Tibial nerve (tissue), 4 donors: ENCODE results near the gene CIDEA. TPM values are rescaled to one million over a fixed set of nuclear protein-coding genes. Genes with fewer than 3 reads are reported as not detected.
A peak's percentile ranks its signal among the peaks of the same experiment; 100 is the strongest.

ENCODE experiments used
- DNase-seq, 2 donors: peaks; one replicate each; pipeline ENCODE4 v3.0.0-alpha.2; 2019; ENCODE audit warnings: low spot score in 2 of 2
- H3K27ac ChIP-seq, 4 donors: fragments of 200-600 bp; sonication (generic) in 3 of 4; one replicate each; pipeline ENCODE4 v1.5.1; 2017 to 2019; ENCODE audit warnings: mild to moderate bottlenecking in 1 of 4
- H3K27me3 ChIP-seq, 2 donors: fragments of 200-600 bp; sonication (generic) in 1 of 2; one replicate each; pipeline versions ENCODE4 v1.5.1 to v1.6.0; 2017 to 2019
- H3K36me3 ChIP-seq, 3 donors: fragments of 200-600 bp; sonication (generic); one replicate each; pipeline ENCODE4 v1.5.1; 2018 to 2019
- H3K4me1 ChIP-seq, 4 donors: fragments of 200-600 bp; sonication (generic) in 3 of 4; one replicate each; pipeline ENCODE4 v1.5.1; 2017 to 2019
- H3K4me3 ChIP-seq, 4 donors: fragments of 200-600 bp; sonication (generic) in 3 of 4; one replicate each; pipeline ENCODE4 v1.5.1; 2017 to 2019; ENCODE audit warnings: mild to moderate bottlenecking in 1 of 4, moderate library complexity in 1 of 4
- H3K9me3 ChIP-seq, 4 donors: fragments of 200-600 bp; sonication (generic) in 3 of 4; one replicate each; pipeline ENCODE4 v1.5.1; 2017 to 2019
- EP300 ChIP-seq, 2 donors: sonication (generic); formaldehyde crosslinking; IDR thresholded peaks; one replicate each; pipeline ENCODE4 v1.6.1; 2017; ENCODE audit warnings: antibody characterized with exemption in 2 of 2, mild to moderate bottlenecking in 1 of 2
- POLR2A ChIP-seq, 2 donors: fragments of 450-650 bp; IDR thresholded peaks; one replicate each; pipeline ENCODE4 v1.6.1; 2017; ENCODE audit warnings: antibody characterized with exemption in 2 of 2, mild to moderate bottlenecking in 2 of 2, moderate library complexity in 2 of 2
- WGBS, 2 donors: methylation state at CpG; one replicate each; pipeline ENCODE4 v1.1.5; 2018; 5-methylcytosine and 5-hydroxymethylcytosine counted together
- total RNA-seq, 4 donors: library from RNA; depleted of rRNA; stranded (reverse); fragments of >200 nt; gene quantifications; one replicate each; pipeline ENCODE4 v1.1.0, GENCODE V29; 2016
- TF ChIP-seq, protein P1 (sequence below), 5 experiments: fragments of 200-600 bp in 3 of 5; fragments of 450-650 bp in 2 of 5; sonication (generic) in 3 of 5; IDR thresholded peaks; one replicate each; pipeline ENCODE4 v1.5.1; 2016 to 2019; ENCODE audit warnings: antibody characterized with exemption in 5 of 5, mild to moderate bottlenecking in 3 of 5, moderate library complexity in 2 of 5

Gene CIDEA
- total RNA-seq, 4 donors from 2014 or later: 18.8 to 135 (median 61.6) TPM

DNA sequence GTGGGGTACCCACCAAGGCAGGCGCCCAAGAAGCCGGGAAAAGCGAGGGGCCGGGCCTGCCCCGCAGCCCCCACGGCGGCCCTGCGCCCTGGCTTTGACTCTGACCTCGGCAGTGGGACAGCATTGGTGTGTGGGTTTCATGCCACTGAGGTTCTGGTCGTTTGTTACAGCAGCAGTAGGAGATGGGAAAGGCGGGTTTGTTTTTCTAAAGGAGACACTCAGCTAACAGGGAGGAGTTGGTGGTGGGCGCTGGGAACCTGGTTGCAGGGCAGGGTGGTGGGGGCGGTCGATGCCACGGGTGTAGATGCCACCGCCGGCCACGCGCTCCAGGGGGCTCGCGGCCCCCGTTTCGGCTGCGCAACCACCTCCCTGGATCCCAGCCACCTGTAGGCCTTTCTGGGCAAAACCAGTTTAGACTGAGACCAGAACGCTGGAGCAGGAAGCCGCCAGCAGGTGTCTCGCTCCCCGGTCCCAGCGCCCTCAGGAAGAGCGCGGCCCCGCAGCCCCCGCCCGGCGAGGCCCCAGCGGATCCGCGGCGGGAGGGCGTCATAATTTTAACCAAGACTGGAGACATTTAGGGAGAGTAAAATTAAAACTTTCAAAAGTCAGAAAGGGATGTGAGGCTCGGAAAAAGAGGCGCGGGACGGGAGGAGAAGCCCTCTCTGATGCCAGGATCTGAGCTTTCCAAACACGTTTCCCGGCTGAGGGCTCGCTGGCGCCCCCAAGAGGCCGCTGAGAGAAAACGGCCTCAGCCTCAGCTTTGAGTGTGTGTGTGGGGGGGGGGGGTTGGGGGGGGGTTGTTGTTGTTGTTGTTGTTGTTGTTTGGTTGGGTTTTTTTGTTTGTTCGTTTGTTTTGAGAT lies 17.4 kb downstream of the CIDEA start:
- TF ChIP-seq, protein P1, sequence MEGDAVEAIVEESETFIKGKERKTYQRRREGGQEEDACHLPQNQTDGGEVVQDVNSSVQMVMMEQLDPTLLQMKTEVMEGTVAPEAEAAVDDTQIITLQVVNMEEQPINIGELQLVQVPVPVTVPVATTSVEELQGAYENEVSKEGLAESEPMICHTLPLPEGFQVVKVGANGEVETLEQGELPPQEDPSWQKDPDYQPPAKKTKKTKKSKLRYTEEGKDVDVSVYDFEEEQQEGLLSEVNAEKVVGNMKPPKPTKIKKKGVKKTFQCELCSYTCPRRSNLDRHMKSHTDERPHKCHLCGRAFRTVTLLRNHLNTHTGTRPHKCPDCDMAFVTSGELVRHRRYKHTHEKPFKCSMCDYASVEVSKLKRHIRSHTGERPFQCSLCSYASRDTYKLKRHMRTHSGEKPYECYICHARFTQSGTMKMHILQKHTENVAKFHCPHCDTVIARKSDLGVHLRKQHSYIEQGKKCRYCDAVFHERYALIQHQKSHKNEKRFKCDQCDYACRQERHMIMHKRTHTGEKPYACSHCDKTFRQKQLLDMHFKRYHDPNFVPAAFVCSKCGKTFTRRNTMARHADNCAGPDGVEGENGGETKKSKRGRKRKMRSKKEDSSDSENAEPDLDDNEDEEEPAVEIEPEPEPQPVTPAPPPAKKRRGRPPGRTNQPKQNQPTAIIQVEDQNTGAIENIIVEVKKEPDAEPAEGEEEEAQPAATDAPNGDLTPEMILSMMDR (IDR thresholded peaks at IDR 0.05): peak; percentile 66 to 93 (median 83)
- TF ChIP-seq EP300 (IDR thresholded peaks at IDR 0.05) (peak in 1 of 2 donors; percentile 47), POLR2A (IDR thresholded peaks at IDR 0.05) (no peak)
- Histone ChIP-seq H3K9me3 (no peaks in the 10 kb centered on the region), H3K27ac (peak overlapping the region; percentile 6 to 87 (median 51)), H3K4me3 (peak overlapping the region; percentile 25 to 53 (median 45)), H3K36me3 (no peaks in the 10 kb centered on the region), H3K4me1 (peaks cover 0 to 12% (median 3%) of the 10 kb centered on the region in 4 donors), H3K27me3 (no peaks in the 10 kb centered on the region)
- peak; percentile 42 to 47 for DNase-seq
- WGBS, 2 donors: 21 to 23% methylated on average over 45 to 47 of the region's 51 CpGs

DNA sequence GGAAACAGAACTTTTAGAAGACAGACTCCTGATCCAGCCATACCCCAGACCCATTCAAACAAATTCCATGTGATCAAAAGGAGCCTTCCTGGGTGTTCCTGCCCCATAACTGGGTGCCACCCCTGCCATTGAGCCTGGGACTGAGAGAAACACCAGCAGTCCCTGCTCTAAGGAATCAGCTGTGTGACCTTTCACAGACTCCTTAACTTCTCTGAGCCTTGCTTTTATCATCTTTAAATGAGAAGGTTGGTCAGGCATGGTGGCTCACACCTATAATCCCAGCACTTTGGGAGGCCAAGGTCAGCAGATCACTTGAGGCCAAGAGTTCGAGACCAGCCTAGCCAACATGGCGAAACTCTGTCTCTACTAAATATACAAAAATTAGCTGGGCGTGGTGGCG lies 20.6 kb downstream of the CIDEA start:
- Histone ChIP-seq H3K36me3 (no peaks in the 10 kb centered on the region), H3K9me3 (no peaks in the 10 kb centered on the region), H3K4me1 (peaks cover 0 to 26% (median 6%) of the 10 kb centered on the region in 4 donors), H3K4me3 (no peak overlapping the region), H3K27me3 (no peaks in the 10 kb centered on the region), H3K27ac (no peak overlapping the region)
- DNase-seq: no peak
- WGBS, 2 donors: 96 to 98% methylated on average over 4 of the region's 4 CpGs
- TF ChIP-seq, protein P1 (IDR thresholded peaks at IDR 0.05): no peak
- TF ChIP-seq POLR2A (IDR thresholded peaks at IDR 0.05) (no peak), EP300 (IDR thresholded peaks at IDR 0.05) (no peak)

DNA sequence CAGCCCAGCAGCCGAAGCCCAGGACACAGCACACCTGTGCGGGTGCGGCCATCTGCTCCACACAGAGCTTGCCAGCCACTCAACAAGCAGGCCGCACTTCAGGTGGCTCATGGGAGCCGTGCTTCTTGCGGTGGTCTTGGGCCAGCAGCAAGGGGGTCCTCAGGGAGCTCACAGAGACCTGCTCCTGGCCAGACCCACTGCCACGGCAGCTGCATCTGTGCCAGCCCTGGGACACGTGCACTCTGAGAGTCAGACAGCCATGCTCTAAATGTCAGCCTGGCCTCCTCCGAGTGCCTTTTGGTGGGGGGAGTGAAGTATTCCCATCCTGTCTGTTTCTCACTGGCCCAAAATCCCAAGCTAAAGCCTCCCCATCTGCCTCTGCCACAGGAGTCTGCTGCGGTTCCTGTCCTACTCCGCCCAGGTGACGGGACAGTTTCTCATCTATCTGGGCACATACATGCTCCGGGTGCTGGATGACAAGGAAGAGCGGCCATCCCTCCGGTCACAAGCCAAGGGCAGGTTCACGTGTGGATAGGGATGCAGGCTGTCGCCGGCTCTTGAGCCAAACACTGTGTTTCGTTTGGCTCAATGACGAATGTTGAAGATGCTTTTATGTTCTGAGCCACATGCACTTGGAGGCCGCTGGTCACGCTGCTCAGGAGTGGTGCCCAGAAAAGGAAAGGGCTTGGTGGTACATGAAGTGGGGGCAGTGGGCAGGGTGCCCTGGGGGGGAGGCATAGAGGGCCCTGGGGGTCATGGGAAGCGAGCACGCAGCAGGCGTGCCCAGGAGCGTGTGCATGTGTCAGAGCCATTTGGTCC lies 22.8 kb downstream of the CIDEA start:
- DNase-seq: no peak
- no peaks in the 10 kb centered on the region for H3K36me3 ChIP-seq
- H3K27me3 ChIP-seq: no peaks in the 10 kb centered on the region
- no peak for TF ChIP-seq EP300 (IDR thresholded peaks at IDR 0.05)
- no peak for TF ChIP-seq POLR2A (IDR thresholded peaks at IDR 0.05)
- TF ChIP-seq, protein P1 (IDR thresholded peaks at IDR 0.05): no peak
- no peak overlapping the region for H3K4me3 ChIP-seq
- WGBS, 2 donors: 84 to 90% methylated on average over 26 of the region's 26 CpGs
- peaks cover 0 to 23% (median 6%) of the 10 kb centered on the region in 4 donors for H3K4me1 ChIP-seq
- no peak overlapping the region for H3K27ac ChIP-seq
- H3K9me3 ChIP-seq: no peaks in the 10 kb centered on the region

DNA sequence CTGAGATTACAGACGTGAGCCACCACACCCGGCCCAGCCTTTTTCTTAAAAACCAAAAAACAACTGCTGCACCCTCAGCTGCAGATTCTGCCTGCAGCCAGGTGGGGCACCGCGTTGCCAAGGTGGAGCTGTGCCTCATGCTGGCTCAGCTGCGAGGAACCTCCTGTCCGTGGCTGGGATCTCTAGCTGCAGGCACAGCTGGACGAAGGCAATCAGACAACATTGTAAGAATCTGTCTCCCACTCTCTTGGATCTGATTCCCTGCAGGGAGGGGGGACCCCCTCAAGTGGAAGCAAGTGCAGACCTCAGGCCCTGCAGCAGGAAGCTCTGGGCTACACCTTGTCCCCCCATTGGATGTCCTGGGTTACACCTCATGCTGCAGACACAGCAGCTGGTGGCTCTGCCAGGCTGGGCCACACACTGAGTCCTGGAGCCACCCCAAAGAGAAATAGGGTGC lies 24.1 kb downstream of the CIDEA start:
- Histone ChIP-seq H3K9me3 (no peaks in the 10 kb centered on the region), H3K36me3 (no peaks in the 10 kb centered on the region), H3K27ac (peak overlapping the region; percentile 80 to 96 (median 92)), H3K4me1 (peaks cover 0 to 17% (median 3%) of the 10 kb centered on the region in 4 donors), H3K27me3 (no peaks in the 10 kb centered on the region), H3K4me3 (peak overlapping the region in 3 of 4 donors; percentile 27 to 51 (median 42))
- TF ChIP-seq EP300 (IDR thresholded peaks at IDR 0.05) (no peak), POLR2A (IDR thresholded peaks at IDR 0.05) (no peak)
- TF ChIP-seq, protein P1 (IDR thresholded peaks at IDR 0.05): no peak
- DNase-seq: no peak
- WGBS, 2 donors: 77 to 80% methylated on average over 6 to 7 of the region's 7 CpGs
